Uterus (tissue), 2 donors: ENCODE measurements around the gene ATAD3B.

ENCODE experiments used
- CTCF ChIP-seq, 4 experiments: fragments of 200-600 bp in 2 of 4; fragments of 450-650 bp in 2 of 4; sonication (generic) in 2 of 4; IDR thresholded peaks; one replicate each; pipeline ENCODE4 v1.5.1; 2016 to 2019; ENCODE audit warnings: antibody characterized with exemption in 4 of 4, mild to moderate bottlenecking in 2 of 4, moderate library complexity in 1 of 4
- POLR2A ChIP-seq, 2 donors: fragments of 450-650 bp; IDR thresholded peaks; one replicate each; pipeline ENCODE4 v1.6.1; 2016; ENCODE audit warnings: antibody characterized with exemption in 2 of 2, mild to moderate bottlenecking in 1 of 2, moderate library complexity in 1 of 2

- TF ChIP-seq CTCF (IDR thresholded peaks at IDR 0.05) (no peak), POLR2A (IDR thresholded peaks at IDR 0.05) (no peak)
These were observed 11.3 kb downstream of the ATAD3B start for GRCh38 chr1:1482856-1483255.
